HG03060 (cell line): Measurements from ENCODE around the gene TCP11X2.
"Not testable (repeated sequence)": the region's sequence is repeated elsewhere in the genome, so short reads cannot be mapped to it uniquely, and the experiment has no call there.

Source experiments
- ATAC-seq: cut with Tn5 transposase; IDR thresholded peaks from one replicate; pipeline ENCODE4 v1.9.1; 2021; ENCODE audit warnings: low read depth, moderate number of reproducible peaks; ENCODE audit not compliant: unreplicated experiment

The TCP11X2 gene

DNA sequence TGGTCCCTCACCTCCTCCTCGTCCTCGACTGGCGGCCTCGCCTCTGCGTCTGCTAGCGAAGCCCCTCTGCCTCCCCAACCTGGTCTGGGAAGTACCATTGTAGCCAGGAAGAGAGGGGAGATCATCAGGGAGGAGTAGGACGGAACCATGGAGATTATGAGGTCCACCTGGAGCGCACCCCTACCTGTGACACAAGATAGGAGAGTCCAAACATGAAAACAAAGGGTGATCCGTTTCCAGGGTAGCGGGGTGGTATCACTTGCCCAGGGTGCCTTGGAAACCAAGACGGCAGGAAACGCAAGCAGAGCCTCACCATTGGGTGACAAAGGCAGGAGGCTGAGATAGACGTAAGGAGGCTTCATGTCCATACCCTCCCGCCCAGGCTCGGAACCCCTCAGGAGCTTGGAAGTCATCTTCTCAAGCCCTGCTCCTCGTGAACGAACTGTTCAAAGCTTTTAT, at the start of gene TCP11X2:
Gene TCP11X2, minus strand, starts transcription at position 51 of the 459 bp plus-strand sequence.
- not testable (repeated sequence) for ATAC-seq

DNA sequence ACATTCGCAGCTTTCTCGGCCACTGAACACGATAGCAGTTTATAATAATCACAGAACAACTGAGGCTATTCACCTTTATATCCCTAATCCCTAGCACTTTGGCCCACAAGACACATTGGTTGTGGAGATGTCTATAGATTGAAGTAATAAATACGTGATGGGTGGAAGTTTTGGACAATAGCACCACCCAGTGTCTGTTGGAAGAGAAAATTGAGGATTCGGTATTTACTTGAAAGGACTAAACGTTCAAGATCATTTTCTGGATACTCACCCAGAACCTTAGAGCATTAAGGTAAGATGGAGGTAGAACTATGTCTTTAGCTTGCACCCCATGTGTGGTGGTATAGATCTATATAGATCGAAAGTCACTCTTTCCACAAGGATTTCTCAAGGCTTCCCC, 45.7 kb upstream of the TCP11X2 start:
- ATAC-seq = no peak

DNA sequence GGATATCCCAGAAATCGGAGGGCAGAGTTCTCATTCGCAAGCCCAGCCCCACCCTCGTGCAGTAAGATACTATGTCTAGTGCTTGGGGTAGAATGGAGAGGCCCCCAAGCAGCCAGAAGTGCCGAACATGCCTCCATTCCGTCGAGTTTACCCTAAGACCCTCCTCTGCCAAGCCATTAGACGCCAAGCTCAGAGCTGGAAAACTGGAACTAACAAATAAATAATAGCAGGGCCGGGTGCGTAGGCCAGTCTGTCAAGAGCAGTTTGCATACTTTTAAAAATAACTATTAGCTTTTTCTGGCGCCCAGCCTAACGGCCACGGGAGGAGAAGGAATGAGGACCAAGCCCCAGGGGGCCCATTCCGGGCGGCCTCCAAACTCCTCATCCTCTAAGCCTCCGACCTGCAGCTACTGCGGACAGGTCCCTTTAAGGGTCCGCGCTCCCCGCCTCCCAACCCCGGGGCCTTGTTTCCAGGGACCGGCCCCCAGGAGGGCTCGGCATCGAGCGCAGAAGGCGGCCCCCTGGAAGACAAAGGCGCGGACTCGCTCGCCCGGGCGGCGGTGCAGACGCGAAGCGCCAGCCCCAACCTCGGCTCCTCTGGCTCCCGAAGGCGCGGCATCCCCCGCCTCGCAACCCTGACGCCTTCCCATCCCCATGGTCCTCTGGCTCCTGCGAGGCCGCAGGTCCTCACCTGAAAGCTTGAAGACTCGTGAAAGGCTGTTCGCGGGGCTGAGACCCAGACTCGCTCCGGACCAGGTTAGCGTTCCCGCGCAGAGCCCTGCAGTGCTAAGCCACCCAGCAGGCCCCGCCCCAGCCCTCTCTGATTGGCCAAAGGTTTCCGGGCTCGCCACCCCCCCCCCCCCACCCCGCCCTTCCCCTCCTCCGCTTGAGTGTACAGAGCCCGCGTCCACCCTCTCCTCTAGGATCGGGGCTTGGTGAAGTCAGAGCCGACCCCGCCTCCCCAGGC, 44.6 kb upstream of the TCP11X2 start, which contains the start of gene TMSB15A:
Gene TMSB15A, minus strand, starts transcription at position 765 of the 967 bp plus-strand sequence.
- ATAC-seq = no peak

DNA sequence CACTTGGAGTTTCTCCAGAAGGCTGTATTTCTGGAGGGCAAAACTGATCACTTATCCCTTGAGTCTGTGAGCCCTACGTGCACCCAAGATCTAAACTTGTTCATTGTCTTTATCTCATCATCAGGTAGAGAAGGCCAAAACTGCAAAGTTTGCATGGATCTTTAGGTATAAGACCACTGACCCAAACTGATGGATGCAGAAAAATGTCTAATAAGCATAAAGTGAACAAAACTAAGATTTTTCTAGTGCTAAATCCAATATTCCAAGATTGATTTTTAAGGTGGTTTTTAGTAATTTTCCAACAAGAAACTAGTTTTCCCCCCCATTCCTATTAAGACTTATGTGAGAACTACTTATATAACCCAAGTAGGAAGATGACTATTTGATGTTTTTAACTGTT, 42.9 kb upstream of the TCP11X2 start:
- no peak for ATAC-seq

DNA sequence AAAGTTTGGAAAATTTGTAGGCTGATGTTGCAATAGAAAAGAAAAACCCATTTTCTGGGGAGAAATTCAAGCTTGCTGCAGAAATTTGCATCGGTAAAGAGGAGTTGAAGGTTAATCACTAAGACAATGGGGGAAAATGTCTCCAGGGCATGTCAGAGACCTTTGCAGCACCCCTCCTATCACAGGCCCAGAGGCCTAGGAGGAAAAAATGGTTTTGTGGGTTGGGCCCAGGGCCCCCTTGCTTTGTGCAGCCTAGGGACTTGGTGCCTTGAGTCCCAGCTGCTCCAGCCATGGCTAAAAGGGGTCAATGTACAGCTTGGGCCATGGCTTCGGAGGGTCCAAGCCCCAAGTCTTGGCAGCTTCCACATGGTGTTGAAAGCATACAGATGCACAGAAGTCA, 27.1 kb upstream of the TCP11X2 start:
- ATAC-seq = no peak

DNA sequence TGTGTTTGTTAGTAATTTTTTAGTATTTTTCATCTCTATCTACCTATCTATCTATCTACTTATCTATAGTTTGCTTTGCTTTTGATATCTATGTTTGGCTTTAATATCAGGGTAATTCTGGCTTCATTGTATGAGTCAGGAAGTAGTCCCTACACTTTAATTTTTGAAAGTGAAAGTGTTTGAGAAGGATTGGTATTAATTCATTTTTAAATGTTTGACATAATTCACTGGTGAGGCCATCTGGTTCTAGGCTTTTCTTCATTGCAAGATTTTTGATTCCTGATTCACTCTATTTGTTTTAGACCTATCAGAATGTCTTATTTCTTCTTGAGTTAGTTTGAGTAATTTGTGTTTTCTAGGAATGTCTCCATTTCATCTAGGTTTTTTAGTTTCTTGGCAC, 20.2 kb upstream of the TCP11X2 start:
- no peak for ATAC-seq

DNA sequence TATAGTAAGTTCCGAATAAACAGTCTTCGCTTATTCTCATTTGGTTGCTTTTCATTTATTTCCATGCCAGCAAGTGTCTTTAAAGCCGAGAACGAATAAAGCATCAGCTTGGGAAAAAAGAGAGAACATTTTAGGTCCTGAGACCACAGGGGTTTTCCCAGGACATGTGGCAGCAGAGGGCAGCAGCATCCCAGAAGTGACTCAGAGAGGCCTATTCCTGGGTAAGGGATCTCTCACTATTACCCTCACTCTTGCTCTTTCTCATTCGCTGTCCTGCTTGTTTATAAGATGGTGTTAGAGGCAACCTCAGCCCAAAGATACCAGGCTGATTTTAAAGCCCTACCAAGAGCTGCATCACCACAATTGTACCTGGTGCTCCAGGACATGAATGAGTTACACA, 7.2 kb upstream of the TCP11X2 start:
- ATAC-seq = not testable (repeated sequence)

DNA sequence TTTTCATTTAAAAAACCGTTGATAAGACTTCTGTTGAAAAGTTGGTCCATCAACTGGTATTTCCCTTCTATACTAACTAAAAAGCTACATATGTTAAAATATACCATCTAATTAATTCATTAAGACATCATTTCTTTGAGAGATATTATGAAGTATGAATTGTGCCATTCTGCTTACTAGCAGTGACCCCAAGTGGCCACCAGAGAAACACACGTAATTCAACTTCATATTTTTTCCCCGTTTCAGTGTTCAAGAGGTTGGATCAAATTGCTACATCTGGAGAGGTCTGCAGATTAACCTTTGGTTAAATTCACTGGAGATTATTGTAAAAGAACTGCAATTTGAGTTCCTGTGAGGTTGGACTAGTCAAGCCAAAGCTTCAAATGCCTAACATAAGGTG, 1.4 kb downstream of the TCP11X2 start:
- not testable (repeated sequence) for ATAC-seq

DNA sequence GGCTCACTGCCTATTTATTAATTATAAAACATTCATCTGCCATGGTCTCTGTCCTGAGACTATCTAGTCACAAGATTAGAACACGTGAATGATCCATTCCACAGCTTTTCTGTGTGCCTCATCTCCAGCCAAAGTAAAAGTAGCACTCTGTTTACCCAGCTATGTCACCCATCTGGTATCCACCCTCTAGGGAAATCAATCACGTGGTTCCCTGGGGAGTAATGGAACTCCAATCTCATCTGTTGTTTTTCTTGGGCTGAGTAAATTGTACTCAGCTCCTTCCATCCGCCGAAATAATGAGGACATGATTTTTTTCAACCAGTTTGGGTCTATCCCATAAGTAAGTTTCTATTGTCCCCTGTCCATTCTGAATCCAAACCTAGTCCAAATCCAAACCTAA, 13.0 kb downstream of the TCP11X2 start:
- not testable (repeated sequence) for ATAC-seq

DNA sequence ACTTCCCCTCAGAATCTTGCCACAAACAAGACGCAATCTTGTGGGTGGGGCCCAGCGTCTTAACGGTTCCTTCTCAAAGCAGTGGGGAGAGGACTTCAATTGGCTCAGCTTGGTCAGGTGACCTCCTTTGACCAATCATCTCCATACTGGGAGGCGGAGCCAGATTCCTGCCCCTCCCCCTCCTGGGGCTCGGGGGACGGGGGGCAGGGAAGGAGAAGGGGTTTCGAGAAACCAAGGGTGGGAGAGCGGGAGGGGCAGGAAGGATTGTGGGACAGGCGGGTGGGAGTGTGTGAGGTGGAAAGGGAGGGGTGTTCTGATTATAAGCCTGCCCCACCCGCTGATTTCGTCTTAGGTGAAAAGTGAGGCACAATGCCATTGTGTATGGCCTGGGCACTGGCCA, 31.7 kb downstream of the TCP11X2 start, which contains the start of gene NXF2B:
Gene NXF2B, minus strand, starts transcription at position 101 of the 400 bp plus-strand sequence. CDS start 59,972 bp downstream, outside the sequence.
- ATAC-seq = not testable (repeated sequence)

DNA sequence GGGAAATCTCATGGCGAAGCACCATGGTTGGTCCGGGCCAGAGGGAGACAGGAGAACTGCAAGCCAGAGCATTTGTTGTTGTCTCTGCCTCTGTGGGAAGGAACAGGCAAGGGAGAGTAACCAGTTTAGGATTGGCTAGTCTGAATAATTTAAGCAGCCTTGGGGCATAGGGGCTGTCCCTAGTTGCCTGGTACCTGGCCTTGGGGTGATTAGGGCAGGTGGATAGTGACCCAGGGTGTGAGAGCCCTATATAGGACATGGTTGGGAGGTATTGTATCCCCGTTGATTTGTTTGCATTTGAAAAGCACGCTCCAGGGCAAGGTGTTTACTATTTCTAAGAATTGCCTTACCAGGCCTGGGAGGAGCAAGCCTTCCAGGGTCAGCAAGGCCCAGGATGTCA, 57.1 kb downstream of the TCP11X2 start:
- not testable (repeated sequence) for ATAC-seq
